ENCODE measurements around the gene AHCYL2.

DNA sequence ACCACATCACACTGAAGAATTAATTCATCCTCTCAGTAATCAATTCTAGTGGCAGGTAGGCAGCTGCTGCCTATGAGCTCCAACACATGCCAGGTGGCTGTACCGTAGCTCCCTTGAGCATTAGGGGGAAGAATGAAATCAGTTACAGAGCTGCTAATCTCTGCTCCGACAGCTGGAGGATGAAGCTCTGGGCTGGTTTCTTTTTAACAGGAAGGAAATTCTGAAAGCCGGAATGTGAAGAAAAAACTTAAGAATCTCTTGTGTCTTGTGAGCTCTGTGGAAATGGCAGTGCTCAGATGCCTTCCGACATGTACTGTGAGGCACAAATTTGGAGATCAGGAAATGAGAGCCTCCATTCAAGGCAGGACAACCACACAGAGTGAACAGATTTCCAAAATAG is 2.8 kb upstream of the AHCYL2 start:
- no peak for TF ChIP-seq POLR2A (IDR thresholded peaks at IDR 0.05)
- TF ChIP-seq, protein P1, sequence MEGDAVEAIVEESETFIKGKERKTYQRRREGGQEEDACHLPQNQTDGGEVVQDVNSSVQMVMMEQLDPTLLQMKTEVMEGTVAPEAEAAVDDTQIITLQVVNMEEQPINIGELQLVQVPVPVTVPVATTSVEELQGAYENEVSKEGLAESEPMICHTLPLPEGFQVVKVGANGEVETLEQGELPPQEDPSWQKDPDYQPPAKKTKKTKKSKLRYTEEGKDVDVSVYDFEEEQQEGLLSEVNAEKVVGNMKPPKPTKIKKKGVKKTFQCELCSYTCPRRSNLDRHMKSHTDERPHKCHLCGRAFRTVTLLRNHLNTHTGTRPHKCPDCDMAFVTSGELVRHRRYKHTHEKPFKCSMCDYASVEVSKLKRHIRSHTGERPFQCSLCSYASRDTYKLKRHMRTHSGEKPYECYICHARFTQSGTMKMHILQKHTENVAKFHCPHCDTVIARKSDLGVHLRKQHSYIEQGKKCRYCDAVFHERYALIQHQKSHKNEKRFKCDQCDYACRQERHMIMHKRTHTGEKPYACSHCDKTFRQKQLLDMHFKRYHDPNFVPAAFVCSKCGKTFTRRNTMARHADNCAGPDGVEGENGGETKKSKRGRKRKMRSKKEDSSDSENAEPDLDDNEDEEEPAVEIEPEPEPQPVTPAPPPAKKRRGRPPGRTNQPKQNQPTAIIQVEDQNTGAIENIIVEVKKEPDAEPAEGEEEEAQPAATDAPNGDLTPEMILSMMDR (IDR thresholded peaks at IDR 0.05) = no peak
